ENCODE data around the gene SURF4. TPM values are rescaled to one million over a fixed set of nuclear protein-coding genes. Genes with fewer than 3 reads are reported as not detected.

The SURF4 gene
- total and polyA plus RNA-seq, 4 donors: 142 to 386 (median 217) TPM

DNA sequence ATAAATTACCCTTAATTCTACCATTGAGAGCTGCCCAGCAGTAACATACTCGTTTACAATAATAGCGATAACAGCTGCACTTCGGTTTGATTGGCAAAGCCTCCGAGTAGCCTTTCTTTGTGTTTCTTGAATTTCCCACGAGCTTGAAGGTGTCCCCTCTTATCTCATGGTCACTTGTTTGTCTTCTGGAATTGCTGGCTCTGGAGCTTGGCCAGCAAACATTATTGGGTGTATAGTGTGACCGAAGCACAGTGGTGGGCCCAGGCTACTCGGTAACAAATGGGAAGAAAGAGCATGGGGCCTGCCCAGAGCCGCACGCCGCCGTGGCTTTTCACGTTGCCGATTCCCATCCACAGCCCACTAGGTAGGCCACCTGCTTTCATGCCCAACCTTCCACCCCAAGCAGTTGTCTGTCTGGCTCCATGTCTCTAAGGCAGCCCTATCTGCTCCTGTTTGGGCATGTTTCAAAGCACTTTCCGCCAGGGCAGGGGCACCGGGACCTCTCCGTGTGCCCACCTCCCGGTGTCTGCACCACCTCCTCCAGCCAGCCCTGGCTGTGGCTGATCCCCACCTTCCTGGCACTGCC, 9.0 kb upstream of the SURF4 start (continued):
- TF ChIP-seq, protein P1, sequence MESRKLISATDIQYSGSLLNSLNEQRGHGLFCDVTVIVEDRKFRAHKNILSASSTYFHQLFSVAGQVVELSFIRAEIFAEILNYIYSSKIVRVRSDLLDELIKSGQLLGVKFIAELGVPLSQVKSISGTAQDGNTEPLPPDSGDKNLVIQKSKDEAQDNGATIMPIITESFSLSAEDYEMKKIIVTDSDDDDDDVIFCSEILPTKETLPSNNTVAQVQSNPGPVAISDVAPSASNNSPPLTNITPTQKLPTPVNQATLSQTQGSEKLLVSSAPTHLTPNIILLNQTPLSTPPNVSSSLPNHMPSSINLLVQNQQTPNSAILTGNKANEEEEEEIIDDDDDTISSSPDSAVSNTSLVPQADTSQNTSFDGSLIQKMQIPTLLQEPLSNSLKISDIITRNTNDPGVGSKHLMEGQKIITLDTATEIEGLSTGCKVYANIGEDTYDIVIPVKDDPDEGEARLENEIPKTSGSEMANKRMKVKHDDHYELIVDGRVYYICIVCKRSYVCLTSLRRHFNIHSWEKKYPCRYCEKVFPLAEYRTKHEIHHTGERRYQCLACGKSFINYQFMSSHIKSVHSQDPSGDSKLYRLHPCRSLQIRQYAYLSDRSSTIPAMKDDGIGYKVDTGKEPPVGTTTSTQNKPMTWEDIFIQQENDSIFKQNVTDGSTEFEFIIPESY (IDR thresholded peaks at IDR 0.05): no peak

DNA sequence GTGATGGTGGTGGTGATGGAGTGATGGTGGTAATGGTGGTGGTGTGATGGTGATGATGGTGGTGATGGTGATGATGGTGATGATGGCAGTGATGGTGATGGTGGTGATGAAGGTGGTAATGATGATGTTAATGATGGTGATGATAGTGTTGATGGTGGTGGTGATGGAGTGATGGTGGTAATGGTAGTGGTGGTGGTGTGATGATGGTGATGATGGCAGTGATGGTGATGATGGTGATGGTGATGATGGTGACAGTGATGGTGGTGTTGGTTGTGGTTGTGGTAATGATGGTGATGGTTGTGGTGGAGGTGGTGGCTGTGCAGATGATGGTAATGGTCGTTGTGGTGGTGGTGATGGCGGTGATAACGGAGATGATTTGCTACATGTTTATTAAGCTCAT, 7.6 kb upstream of the SURF4 start:
- TF ChIP-seq HNF4G (IDR thresholded peaks at IDR 0.05) (no peak), TAF1 (conservative IDR thresholded peaks at IDR 0.05) (no peak), FOXA1 (IDR thresholded peaks at IDR 0.05) (no peak)
- TF ChIP-seq, protein P2, sequence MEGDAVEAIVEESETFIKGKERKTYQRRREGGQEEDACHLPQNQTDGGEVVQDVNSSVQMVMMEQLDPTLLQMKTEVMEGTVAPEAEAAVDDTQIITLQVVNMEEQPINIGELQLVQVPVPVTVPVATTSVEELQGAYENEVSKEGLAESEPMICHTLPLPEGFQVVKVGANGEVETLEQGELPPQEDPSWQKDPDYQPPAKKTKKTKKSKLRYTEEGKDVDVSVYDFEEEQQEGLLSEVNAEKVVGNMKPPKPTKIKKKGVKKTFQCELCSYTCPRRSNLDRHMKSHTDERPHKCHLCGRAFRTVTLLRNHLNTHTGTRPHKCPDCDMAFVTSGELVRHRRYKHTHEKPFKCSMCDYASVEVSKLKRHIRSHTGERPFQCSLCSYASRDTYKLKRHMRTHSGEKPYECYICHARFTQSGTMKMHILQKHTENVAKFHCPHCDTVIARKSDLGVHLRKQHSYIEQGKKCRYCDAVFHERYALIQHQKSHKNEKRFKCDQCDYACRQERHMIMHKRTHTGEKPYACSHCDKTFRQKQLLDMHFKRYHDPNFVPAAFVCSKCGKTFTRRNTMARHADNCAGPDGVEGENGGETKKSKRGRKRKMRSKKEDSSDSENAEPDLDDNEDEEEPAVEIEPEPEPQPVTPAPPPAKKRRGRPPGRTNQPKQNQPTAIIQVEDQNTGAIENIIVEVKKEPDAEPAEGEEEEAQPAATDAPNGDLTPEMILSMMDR (IDR thresholded peaks at IDR 0.05; ENCODE audit: low read depth, low read length, missing input control): no peak
- TF ChIP-seq, protein P3, sequence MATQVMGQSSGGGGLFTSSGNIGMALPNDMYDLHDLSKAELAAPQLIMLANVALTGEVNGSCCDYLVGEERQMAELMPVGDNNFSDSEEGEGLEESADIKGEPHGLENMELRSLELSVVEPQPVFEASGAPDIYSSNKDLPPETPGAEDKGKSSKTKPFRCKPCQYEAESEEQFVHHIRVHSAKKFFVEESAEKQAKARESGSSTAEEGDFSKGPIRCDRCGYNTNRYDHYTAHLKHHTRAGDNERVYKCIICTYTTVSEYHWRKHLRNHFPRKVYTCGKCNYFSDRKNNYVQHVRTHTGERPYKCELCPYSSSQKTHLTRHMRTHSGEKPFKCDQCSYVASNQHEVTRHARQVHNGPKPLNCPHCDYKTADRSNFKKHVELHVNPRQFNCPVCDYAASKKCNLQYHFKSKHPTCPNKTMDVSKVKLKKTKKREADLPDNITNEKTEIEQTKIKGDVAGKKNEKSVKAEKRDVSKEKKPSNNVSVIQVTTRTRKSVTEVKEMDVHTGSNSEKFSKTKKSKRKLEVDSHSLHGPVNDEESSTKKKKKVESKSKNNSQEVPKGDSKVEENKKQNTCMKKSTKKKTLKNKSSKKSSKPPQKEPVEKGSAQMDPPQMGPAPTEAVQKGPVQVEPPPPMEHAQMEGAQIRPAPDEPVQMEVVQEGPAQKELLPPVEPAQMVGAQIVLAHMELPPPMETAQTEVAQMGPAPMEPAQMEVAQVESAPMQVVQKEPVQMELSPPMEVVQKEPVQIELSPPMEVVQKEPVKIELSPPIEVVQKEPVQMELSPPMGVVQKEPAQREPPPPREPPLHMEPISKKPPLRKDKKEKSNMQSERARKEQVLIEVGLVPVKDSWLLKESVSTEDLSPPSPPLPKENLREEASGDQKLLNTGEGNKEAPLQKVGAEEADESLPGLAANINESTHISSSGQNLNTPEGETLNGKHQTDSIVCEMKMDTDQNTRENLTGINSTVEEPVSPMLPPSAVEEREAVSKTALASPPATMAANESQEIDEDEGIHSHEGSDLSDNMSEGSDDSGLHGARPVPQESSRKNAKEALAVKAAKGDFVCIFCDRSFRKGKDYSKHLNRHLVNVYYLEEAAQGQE (IDR thresholded peaks at IDR 0.05): no peak
- Histone ChIP-seq H3K4me3 (ENCODE audit: low read depth in 1 of 3, low read length in 3 of 3) (no peak overlapping the region), H3K36me3 (ENCODE audit: control insufficient read depth in 4 of 4, insufficient read depth in 3 of 4, low read depth in 1 of 4, low read length in 3 of 4) (no peaks in the 10 kb centered on the region), H3K9ac (ENCODE audit: low read depth in 1 of 2, low read length in 2 of 2) (no peak overlapping the region), H3K27me3 (ENCODE audit: control insufficient read depth in 4 of 4, insufficient read depth in 4 of 4, low read length in 3 of 4) (no peaks in the 10 kb centered on the region), H3K4me1 (ENCODE audit: control insufficient read depth in 4 of 4, insufficient read depth in 4 of 4, low read length in 3 of 4) (no peaks in the 10 kb centered on the region), H3K27ac (ENCODE audit: low read depth in 1 of 2, low read length in 2 of 2) (no peak overlapping the region), H3K9me3 (ENCODE audit: control insufficient read depth in 4 of 4, low read length in 3 of 4) (no peaks in the 10 kb centered on the region)
- WGBS: 94% methylated on average over 3 of the region's 3 CpGs
- no peak for DNase-seq (ENCODE audit: low spot score)

DNA sequence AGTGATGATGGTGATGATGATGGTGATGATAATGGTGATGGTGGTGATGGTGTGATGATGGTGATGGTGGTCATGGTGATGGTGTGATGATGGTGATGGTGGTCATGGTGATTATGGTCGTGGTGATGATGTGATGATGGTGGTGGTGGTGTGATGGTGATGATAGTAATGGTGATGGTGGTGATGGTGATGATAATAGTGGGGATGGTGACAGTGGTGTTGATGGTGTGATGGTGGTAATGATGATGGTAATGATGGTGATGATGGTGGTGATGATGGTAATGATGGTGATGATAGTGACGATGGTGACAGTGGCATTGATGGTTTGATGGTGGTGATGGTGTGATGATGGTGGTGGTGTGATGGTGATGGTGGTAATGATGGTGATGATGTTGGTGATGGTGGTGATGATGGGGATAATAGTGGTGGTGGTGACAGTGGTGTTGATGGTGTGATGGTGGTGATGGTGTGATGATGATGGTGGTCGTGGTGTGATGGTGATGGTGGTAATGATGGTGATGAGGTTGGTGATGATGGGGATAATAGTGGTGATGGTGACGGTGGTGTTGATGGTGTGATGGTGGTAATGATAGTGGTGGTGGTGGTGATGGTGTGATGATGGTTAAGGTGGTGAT, 6.8 kb upstream of the SURF4 start:
- 95% methylated on average over 4 of the region's 4 CpGs for WGBS
- TF ChIP-seq GABPA (IDR thresholded peaks at IDR 0.05 in 1 of 2, conservative IDR thresholded peaks at IDR 0.05 in 1 of 2) (no peak), NR2F2 (IDR thresholded peaks at IDR 0.05) (no peak), FOXA1 (IDR thresholded peaks at IDR 0.05) (no peak), EGR1 (IDR thresholded peaks at IDR 0.05; ENCODE audit: low read depth in 2 of 2) (no peak), HNF4G (IDR thresholded peaks at IDR 0.05) (no peak), HNF4A (conservative IDR thresholded peaks at IDR 0.05) (no peak), JUND (IDR thresholded peaks at IDR 0.05) (no peak), RAD21 (IDR thresholded peaks at IDR 0.05) (no peak), RXRA (IDR thresholded peaks at IDR 0.05) (no peak), YY1 (IDR thresholded peaks at IDR 0.05) (no peak)
- TF ChIP-seq, protein P4, sequence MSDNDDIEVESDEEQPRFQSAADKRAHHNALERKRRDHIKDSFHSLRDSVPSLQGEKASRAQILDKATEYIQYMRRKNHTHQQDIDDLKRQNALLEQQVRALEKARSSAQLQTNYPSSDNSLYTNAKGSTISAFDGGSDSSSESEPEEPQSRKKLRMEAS (IDR thresholded peaks at IDR 0.05): no peak
- TF ChIP-seq, protein P2 (IDR thresholded peaks at IDR 0.05; ENCODE audit: low read depth, low read length, missing input control): no peak
- TF ChIP-seq, protein P3 (IDR thresholded peaks at IDR 0.05): no peak

More for the DNA sequence above, 6.8 kb upstream of the SURF4 start:
- no peak for DNase-seq (ENCODE audit: low spot score)
- no peak overlapping the region for H3K4me3 ChIP-seq (ENCODE audit: low read depth in 1 of 3, low read length in 3 of 3)
- H3K4me1 ChIP-seq (ENCODE audit: control insufficient read depth in 4 of 4, insufficient read depth in 4 of 4, low read length in 3 of 4): no peaks in the 10 kb centered on the region
- H3K36me3 ChIP-seq (ENCODE audit: control insufficient read depth in 4 of 4, insufficient read depth in 3 of 4, low read depth in 1 of 4, low read length in 3 of 4): no peaks in the 10 kb centered on the region
- H3K9me3 ChIP-seq (ENCODE audit: control insufficient read depth in 4 of 4, low read length in 3 of 4): no peaks in the 10 kb centered on the region
- H3K9ac ChIP-seq (ENCODE audit: low read depth in 1 of 2, low read length in 2 of 2): no peak overlapping the region
- no peak overlapping the region for H3K27ac ChIP-seq (ENCODE audit: low read depth in 1 of 2, low read length in 2 of 2)
- H3K27me3 ChIP-seq (ENCODE audit: control insufficient read depth in 4 of 4, insufficient read depth in 4 of 4, low read length in 3 of 4): no peaks in the 10 kb centered on the region
